WERI-Rb-1 (cell line): Measurements from ENCODE around the gene L1CAM.
A peak's percentile ranks its signal among the peaks of the same experiment; 100 is the strongest.

Experiments
- DNase-seq: peaks from one replicate; pipeline ENCODE4 v3.0.0-alpha.2; 2020
- H3K27ac ChIP-seq: fragments of 250-450 bp; sonication (Bioruptor Pico); 2 replicates; pipeline ENCODE4 v1.5.1; 2020; ENCODE audit warnings: mild to moderate bottlenecking, moderate library complexity
- H3K27me3 ChIP-seq: fragments of 250-450 bp; sonication (Bioruptor Pico); 2 replicates; pipeline ENCODE4 v1.5.1; 2021; ENCODE audit warnings: mild to moderate bottlenecking, low read depth, moderate library complexity; ENCODE audit not compliant: insufficient read depth, severe bottlenecking
- H3K36me3 ChIP-seq: fragments of 250-450 bp; sonication (Bioruptor Pico); 2 replicates; pipeline ENCODE4 v1.5.1; 2020; ENCODE audit warnings: mild to moderate bottlenecking, moderate library complexity
- H3K4me3 ChIP-seq: 2 replicates; pipeline ENCODE4 v1.5.1; 2011; ENCODE audit warnings: low read depth, mild to moderate bottlenecking, control low read depth, low read length
- H3K9me3 ChIP-seq: fragments of 250-450 bp; sonication (Bioruptor Pico); 2 replicates; pipeline ENCODE4 v1.5.1; 2021; ENCODE audit warnings: mild to moderate bottlenecking, moderate library complexity; ENCODE audit not compliant: severe bottlenecking
- TF ChIP-seq, protein P1 (sequence below): IDR thresholded peaks from 2 replicates; pipeline ENCODE4 v1.5.1; 2011; ENCODE audit warnings: low read depth, mild to moderate bottlenecking, control low read depth, inconsistent platforms, low read length

The L1CAM gene

GRCh38 chrX:153925739-153926551 is 40.0 kb upstream of the L1CAM start, which contains the start of gene ARHGAP4:
TSS of gene ARHGAP4 (minus strand) at chrX:153926264. CDS start at chrX:153926202, 62 bp downstream.
- Histone ChIP-seq H3K9me3 (no peaks in the 10 kb centered on the region), H3K4me3 (peak within 1 kb of the TSS; percentile 57), H3K27me3 (peaks cover 4% of the 10 kb centered on the region), H3K36me3 (peaks cover 21% of the 10 kb centered on the region), H3K27ac (peak within 1 kb of the TSS; percentile 96)
- DNase-seq: no peak
- TF ChIP-seq, protein P1, sequence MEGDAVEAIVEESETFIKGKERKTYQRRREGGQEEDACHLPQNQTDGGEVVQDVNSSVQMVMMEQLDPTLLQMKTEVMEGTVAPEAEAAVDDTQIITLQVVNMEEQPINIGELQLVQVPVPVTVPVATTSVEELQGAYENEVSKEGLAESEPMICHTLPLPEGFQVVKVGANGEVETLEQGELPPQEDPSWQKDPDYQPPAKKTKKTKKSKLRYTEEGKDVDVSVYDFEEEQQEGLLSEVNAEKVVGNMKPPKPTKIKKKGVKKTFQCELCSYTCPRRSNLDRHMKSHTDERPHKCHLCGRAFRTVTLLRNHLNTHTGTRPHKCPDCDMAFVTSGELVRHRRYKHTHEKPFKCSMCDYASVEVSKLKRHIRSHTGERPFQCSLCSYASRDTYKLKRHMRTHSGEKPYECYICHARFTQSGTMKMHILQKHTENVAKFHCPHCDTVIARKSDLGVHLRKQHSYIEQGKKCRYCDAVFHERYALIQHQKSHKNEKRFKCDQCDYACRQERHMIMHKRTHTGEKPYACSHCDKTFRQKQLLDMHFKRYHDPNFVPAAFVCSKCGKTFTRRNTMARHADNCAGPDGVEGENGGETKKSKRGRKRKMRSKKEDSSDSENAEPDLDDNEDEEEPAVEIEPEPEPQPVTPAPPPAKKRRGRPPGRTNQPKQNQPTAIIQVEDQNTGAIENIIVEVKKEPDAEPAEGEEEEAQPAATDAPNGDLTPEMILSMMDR: no peak

GRCh38 chrX:153925387-153925738 is 39.4 kb upstream of the L1CAM start:
- TF ChIP-seq, protein P1: no peak
- peaks cover 15% of the 10 kb centered on the region for H3K36me3 ChIP-seq
- H3K27me3 ChIP-seq: peaks cover 6% of the 10 kb centered on the region
- H3K27ac ChIP-seq: no peak overlapping the region
- DNase-seq: no peak
- no peaks in the 10 kb centered on the region for H3K9me3 ChIP-seq
- H3K4me3 ChIP-seq: no peak overlapping the region

- TF ChIP-seq, protein P1: peak; percentile 71
- DNase-seq: peak; percentile 81
- H3K36me3 ChIP-seq: peaks cover 5% of the 10 kb centered on the region
- H3K4me3 ChIP-seq: no peak overlapping the region
- H3K9me3 ChIP-seq: no peaks in the 10 kb centered on the region
- H3K27me3 ChIP-seq: peaks cover 9% of the 10 kb centered on the region
- no peak overlapping the region; the same call in 1 of the 2 replicates for H3K27ac ChIP-seq
Measured at GRCh38 chrX:153924149-153924861, 38.3 kb upstream of the L1CAM start.

DNA sequence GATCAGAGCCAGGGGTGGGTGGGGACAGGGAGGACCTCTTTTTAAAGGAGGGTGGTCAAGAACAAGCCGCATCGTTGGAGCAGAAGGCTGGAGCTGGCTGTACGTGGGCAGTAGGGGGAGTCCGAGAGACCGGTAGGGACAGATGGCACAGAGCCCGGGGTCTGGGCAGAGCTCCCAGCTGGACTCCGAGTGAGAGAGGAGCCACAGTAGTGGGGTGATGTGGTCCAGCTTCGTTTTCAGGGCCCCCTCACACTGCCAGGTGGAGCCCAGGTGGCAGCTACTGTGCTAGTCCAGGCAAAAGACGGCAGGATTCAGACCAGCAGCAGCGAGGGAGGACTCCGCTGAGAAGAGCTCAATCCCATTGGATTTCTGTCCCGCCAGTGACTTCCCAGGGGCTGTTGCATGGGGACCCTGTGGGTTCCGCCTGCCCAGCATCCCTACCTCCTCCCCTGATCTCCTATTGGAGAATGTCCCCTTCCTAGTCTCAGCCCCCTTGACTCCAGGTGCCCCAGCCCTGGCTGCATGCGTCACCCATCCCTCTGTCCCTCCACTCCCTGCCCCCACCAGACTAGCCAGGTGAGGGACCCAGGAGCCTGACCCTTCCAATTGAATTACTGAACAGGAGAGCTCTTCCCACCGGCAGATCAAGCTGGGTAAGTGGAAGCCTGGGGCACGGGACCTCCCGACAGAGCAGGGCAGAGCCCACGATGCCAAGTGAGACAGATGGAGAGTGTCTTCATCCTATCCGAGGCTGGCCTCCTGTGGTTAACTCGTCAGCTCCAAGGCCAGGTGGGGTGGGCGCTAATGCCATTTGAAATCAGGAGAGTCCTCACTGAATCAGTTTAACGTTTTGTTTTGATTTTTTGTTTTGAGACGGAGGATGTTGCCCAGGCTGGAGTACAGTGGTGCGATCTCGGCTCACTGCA is 37.2 kb upstream of the L1CAM start:
- TF ChIP-seq, protein P1: peak; percentile 95
- no peak overlapping the region for H3K4me3 ChIP-seq
- H3K36me3 ChIP-seq: no peaks in the 10 kb centered on the region
- H3K27ac ChIP-seq: peak overlapping the region; percentile 92
- H3K9me3 ChIP-seq: no peaks in the 10 kb centered on the region
- peaks cover 9% of the 10 kb centered on the region for H3K27me3 ChIP-seq
- peak; percentile 91 for DNase-seq
